Measurements from ENCODE around the gene FARP2. TPM values are rescaled to one million over a fixed set of nuclear protein-coding genes. Genes with fewer than 3 reads are reported as not detected.
A peak's percentile ranks its signal among the peaks of the same experiment; 100 is the strongest.
"Not testable (repeated sequence)": the region's sequence is repeated elsewhere in the genome, so short reads cannot be mapped to it uniquely, and the experiment has no call there.

Gene FARP2
- total RNA-seq, 4 donors from 2014 or later = 27.6 to 44.0 (median 35.9) TPM

DNA sequence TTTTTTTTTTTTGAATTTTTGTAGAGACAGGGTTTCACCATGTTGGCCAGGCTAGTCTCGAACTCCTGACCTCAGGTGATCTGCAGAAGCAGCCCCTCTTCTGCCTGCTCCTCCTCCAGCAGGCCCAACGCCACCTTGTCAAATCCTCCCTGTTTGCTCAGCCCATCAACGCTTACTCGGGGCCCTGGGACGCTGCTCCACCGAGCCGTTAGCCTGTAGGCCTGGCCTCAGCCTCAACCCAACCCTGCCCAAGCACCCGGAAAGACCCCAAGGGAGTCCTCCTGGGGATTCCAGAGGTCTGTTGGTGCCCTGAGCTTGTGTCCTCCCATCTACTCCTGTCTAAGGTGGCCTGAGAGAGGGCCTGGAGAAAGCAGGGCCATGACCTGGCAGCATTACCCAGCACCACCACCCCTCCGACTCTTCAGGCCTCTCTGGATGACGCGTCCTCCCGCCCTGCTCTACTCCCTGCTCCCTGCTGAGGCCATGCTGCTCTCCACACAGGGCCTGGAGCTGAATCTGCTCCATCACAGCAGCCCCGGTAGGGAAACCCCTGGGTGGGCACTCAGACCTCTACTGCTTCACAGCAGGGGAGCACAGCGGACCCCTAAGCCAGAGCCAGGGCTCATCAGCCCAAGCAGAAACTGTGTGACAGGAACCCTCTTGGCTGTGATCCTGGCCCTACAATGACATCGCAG, 149.1 kb downstream of the FARP2 start:
- ATAC-seq = no peak
- 100% methylated on average over 1 of the region's 15 CpGs; no CpG with 5 or more reads in 1 of the 2 donors for WGBS, 2 donors (ENCODE audit: low coverage in 1 of 2)
- Histone ChIP-seq H3K4me1 (peaks cover 0 to 47% (median 35%) of the 10 kb centered on the region in 3 donors), H3K4me3 (no peak overlapping the region), H3K27ac (no peak overlapping the region), H3K27me3 (no peaks in the 10 kb centered on the region), H3K36me3 (peaks cover 0 to 33% of the 10 kb centered on the region in 2 donors), H3K9me3 (no peaks in the 10 kb centered on the region)
- TF ChIP-seq, protein P1, sequence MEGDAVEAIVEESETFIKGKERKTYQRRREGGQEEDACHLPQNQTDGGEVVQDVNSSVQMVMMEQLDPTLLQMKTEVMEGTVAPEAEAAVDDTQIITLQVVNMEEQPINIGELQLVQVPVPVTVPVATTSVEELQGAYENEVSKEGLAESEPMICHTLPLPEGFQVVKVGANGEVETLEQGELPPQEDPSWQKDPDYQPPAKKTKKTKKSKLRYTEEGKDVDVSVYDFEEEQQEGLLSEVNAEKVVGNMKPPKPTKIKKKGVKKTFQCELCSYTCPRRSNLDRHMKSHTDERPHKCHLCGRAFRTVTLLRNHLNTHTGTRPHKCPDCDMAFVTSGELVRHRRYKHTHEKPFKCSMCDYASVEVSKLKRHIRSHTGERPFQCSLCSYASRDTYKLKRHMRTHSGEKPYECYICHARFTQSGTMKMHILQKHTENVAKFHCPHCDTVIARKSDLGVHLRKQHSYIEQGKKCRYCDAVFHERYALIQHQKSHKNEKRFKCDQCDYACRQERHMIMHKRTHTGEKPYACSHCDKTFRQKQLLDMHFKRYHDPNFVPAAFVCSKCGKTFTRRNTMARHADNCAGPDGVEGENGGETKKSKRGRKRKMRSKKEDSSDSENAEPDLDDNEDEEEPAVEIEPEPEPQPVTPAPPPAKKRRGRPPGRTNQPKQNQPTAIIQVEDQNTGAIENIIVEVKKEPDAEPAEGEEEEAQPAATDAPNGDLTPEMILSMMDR (IDR thresholded peaks at IDR 0.05) = no peak
- TF ChIP-seq POLR2A (IDR thresholded peaks at IDR 0.05) = no peak

DNA sequence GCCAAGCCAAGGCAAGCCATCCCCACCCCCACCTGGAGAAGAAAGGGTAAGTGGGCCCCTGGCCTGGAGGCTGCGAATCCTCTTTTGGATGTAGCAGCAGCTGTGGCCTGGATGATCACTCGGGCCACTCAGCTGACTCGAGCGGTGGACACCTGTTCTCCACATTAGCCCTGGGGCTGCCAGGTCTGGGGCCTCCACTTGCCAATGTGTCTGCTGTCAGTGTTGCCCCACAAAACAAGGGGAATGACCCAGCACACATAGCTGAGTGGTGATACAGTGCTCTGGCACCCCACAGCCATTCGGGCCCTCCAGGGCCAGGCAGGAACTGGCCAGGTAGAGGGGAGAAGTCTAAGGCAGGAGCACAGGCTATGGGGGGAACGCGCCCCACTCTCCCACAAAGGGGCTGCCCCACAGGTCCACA, 149.7 kb downstream of the FARP2 start:
- Histone ChIP-seq H3K27me3 (no peaks in the 10 kb centered on the region), H3K4me1 (peaks cover 0 to 47% (median 35%) of the 10 kb centered on the region in 3 donors), H3K36me3 (peaks cover 0 to 27% of the 10 kb centered on the region in 2 donors), H3K27ac (no peak overlapping the region), H3K9me3 (no peaks in the 10 kb centered on the region), H3K4me3 (no peak overlapping the region)
- no peak for ATAC-seq
- TF ChIP-seq EP300 (IDR thresholded peaks at IDR 0.05) (no peak), POLR2A (IDR thresholded peaks at IDR 0.05) (no peak), POLR2AphosphoS5 (IDR thresholded peaks at IDR 0.05) (no peak)
- TF ChIP-seq, protein P1 (IDR thresholded peaks at IDR 0.05) = no peak
- WGBS, 2 donors (ENCODE audit: low coverage in 1 of 2) = no CpG with 5 or more reads among the region's 7 CpGs

DNA sequence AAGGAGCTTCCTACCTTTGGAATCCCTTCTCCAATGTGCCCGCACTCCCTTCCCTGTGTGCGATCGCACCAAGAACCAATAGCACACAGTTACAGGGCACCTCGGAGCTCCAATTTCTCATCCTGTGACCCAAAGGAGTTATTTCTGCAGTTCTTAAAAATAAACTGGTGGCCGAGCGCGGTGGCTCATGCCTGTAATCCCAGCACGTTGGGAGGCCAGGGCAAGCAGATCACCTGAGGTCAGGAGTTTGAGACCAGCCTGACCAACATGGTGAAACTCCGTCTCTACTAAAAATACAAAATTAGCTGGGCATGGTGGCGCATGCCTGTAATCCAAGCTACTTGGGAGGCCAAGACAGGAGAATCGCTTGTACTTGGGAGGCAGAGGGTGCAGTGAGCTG, 150.2 kb downstream of the FARP2 start:
- WGBS, 2 donors (ENCODE audit: low coverage in 1 of 2) = 89 to 100% methylated on average over 5 to 9 of the region's 11 CpGs
- Histone ChIP-seq H3K4me1 (peaks cover 0 to 47% (median 35%) of the 10 kb centered on the region in 3 donors), H3K4me3 (peak overlapping the region in 1 of 2 donors; percentile 100), H3K36me3 (peaks cover 0 to 22% of the 10 kb centered on the region in 2 donors)
- not testable (repeated sequence) for H3K27me3 ChIP-seq, H3K27ac ChIP-seq, ATAC-seq, H3K9me3 ChIP-seq

DNA sequence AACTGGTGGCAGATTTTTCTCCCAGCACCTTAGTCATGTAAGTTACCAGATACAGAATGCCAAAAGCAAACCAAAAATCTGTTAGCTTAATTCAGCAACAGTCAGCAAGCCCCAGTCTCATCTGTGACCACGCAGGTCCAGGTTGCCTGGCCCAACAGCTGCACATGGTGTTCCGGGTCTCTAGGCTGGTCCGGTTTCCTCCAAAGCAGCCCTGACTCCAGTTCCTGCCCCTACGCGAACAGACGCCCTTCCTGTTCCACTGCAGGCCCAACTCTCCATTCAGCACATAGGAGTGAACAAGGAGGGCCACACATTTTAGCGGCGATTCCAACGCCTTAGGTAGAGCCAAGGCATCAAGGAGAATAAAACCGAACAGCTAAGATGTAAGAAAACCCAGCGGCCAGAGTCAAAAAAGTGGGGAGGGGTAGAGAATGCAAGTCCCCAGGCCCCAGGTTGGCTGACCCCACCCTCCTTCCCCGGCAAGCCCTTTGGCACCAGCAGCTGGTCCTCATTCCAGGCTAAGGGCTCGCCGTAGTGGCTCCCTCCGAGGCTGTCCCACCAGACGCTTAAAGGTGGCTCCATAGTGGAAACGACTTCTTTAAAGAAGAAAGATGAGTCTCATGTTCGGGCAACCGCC, 150.8 kb downstream of the FARP2 start:
- no peak for ATAC-seq
- peak overlapping the region in 3 of 4 donors; percentile 86 to 93 (median 91) for H3K27ac ChIP-seq
- WGBS, 2 donors (ENCODE audit: low coverage in 1 of 2) = 7 to 71% methylated on average over 4 to 6 of the region's 19 CpGs

More for the DNA sequence above, 150.8 kb downstream of the FARP2 start:
- no peaks in the 10 kb centered on the region for H3K27me3 ChIP-seq
- peaks cover 0 to 47% (median 35%) of the 10 kb centered on the region in 3 donors for H3K4me1 ChIP-seq
- peaks cover 0 to 16% of the 10 kb centered on the region in 2 donors for H3K36me3 ChIP-seq
- H3K4me3 ChIP-seq = peak overlapping the region; percentile 89 to 100
- no peaks in the 10 kb centered on the region for H3K9me3 ChIP-seq
- TF ChIP-seq POLR2A (IDR thresholded peaks at IDR 0.05) = no peak
- no peak for TF ChIP-seq EP300 (IDR thresholded peaks at IDR 0.05)
- TF ChIP-seq, protein P1 (IDR thresholded peaks at IDR 0.05) = no peak
- TF ChIP-seq POLR2AphosphoS5 (IDR thresholded peaks at IDR 0.05) = no peak
